ENCODE measurements around the gene FMOD.

The FMOD gene

DNA sequence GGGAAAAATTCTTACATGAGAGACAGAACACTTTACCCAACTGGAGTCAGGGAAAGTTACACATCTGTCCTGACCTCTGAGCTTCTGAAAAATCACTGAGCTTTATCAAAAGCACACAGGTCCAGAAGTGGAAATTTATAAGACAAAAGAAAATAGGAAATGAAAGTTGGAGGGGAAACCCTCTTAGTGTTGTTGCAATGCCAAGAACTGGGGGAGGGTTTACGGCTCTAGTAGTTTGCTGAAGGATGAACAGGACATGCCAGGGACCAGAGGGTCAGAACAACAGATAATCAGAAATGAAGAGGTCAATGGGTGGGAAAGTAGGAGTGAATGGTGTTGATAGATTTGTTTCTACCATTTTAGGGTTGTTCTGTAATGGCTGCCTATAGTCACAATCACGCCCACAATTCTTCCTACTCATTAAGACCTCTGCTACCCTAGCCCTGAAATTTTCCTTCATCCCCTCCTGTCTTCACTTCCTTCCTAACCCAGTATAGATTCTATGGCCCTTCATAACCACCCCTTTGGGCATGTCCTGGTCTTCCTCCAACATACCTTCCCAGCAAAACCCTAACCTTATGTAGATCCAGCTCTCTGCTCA is 30.3 kb upstream of the FMOD start:
- POLR2A ChIA-PET: interaction anchor here (0.8 to 0.9 kb wide), 2 partner anchors 76 to 221 kb away, joined by 3 to 4 read pairs; partner anchors contain the start of gene BTG2
- peak; percentile 58 for DNase-seq (ENCODE audit: extremely low spot score)
- TF ChIP-seq, protein P1, sequence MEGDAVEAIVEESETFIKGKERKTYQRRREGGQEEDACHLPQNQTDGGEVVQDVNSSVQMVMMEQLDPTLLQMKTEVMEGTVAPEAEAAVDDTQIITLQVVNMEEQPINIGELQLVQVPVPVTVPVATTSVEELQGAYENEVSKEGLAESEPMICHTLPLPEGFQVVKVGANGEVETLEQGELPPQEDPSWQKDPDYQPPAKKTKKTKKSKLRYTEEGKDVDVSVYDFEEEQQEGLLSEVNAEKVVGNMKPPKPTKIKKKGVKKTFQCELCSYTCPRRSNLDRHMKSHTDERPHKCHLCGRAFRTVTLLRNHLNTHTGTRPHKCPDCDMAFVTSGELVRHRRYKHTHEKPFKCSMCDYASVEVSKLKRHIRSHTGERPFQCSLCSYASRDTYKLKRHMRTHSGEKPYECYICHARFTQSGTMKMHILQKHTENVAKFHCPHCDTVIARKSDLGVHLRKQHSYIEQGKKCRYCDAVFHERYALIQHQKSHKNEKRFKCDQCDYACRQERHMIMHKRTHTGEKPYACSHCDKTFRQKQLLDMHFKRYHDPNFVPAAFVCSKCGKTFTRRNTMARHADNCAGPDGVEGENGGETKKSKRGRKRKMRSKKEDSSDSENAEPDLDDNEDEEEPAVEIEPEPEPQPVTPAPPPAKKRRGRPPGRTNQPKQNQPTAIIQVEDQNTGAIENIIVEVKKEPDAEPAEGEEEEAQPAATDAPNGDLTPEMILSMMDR (IDR thresholded peaks at IDR 0.05; ENCODE audit: control extremely low read depth, extremely low read depth, low read depth, missing control alignments): no peak
- CTCF ChIA-PET: interaction anchor here (0.9 to 2.4 kb wide), 9 partner anchors 16 to 123 kb away, joined by 3 to 8 read pairs (median 4); no protein-coding TSS in a partner anchor

DNA sequence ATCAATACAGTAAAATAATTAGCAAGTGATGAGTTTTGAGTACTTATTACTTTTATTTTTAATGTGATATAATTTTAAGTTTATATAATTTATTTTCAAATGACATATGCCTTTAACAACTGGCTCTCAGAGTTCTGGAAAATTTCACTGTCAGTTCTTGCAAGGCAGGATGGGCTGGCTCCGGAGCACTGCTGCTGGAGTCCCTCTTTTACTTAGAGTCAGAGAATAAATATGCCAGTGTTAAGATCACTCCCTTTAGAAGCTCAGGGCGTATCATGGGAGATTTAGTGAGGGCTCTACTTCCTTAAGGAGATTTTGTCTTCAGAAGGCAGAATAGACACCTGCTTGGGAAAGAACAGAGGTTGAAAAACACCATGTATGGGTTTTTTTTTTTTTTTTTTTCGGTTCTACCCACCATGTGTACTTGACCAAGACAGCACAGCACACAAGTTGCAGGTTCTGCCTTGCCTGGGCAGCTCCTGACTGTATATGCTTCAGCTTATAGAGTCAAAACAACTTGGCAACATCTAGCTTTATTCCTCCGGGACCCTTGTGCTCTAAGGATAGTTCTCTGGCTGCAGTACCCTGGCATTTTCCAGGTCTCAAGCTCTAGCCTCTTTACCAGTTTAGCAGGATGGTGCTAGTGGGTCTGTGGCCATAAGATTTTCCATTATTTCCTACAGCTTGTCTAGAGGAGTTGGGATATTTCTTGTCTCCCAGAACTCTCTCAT is 29.7 kb upstream of the FMOD start:
- CTCF ChIA-PET: interaction anchor here (0.9 to 2.6 kb wide), 8 partner anchors 16 to 124 kb away, joined by 3 to 10 read pairs (median 4); no protein-coding TSS in a partner anchor

DNA sequence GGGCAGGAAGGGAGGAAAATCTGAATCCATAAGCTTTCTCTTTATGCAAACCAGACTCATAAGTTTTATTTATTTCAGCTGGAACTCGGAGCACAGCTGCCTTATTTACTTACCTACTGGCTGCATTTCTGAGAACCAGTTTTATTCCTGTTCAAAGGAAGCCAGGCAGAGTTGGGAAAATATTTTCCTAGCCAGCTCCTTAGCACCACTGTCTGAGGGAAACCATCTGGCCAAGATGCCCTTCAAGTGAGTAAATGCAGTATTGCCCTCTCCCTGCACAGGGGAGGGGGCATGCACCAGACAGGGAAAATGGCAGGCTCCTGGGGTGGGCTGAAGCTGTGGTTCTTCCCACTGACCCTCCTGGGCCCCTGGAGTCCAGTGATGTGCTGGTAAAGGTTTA is 28.9 kb upstream of the FMOD start:
- CTCF ChIA-PET: interaction anchor here (1.0 to 3.3 kb wide), 9 partner anchors 15 to 125 kb away, joined by 3 to 20 read pairs (median 5); partner anchors contain the start of gene FMOD
- POLR2A ChIA-PET: no interaction called here
- no peak for DNase-seq (ENCODE audit: extremely low spot score)
- TF ChIP-seq, protein P1 (IDR thresholded peaks at IDR 0.05; ENCODE audit: control extremely low read depth, extremely low read depth, low read depth, missing control alignments): no peak

More for the DNA sequence above, 29.7 kb upstream of the FMOD start:
- TF ChIP-seq, protein P1 (IDR thresholded peaks at IDR 0.05; ENCODE audit: control extremely low read depth, extremely low read depth, low read depth, missing control alignments): no peak
- peak; percentile 34 for DNase-seq (ENCODE audit: extremely low spot score)
- POLR2A ChIA-PET: interaction anchor here (0.9 kb wide), 1 partner anchor 76 kb away, joined by 4 read pairs; the partner anchor contains the start of gene BTG2

DNA sequence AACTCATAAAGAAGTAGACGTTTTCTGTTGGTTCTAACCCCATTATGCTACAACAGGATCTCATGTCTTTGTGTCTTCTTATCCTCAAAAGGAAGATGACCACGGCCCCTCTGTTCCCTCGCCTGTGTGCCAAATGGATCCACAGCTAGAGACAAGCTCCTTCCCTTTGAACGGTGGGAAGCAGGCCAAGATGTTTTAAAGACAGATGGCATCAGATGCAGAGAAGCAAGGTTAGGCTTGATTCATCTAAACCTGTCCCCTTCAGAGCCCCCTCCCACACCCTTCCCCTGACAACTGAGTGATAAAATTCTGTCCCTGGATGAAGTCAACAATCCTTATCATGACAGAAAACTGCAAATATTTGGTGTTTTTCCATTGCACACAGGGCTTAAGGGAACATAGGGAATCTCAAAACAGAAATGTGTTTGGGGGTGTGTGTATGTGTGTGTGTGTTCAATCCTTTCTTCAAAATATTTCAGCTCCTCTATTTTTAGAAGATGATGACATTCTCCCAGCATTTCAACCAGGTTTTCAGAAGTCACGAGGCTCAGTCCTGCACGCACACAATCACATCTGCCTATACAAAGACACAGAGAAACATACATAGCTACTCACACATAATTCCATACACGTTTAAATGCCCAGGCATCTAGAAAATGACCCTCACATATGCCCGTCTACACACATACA is 27.8 kb upstream of the FMOD start:
- no peak for DNase-seq (ENCODE audit: extremely low spot score)
- POLR2A ChIA-PET: no interaction called here

DNA sequence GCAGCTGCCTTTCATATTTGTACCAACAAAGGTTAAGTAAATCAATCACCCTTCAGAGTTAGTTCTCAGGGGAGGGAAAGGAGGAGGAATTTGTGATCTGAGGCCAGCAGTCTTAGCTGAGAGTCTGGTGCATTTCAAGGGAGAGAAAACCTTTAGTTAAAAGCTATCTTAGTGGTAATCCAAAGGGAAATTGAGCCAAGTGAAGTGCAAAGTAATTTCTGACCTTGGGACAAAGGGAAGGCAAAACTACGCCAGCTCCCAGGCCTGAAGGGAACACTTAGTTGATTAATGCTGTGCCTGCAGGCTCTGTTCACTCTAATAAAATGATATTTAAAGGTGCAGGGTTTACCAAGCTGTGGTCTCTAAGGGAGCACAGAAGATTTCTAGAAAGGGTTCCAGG is 23.1 kb upstream of the FMOD start:
- POLR2A ChIA-PET: no interaction called here
- no peak for DNase-seq (ENCODE audit: extremely low spot score)

More for the DNA sequence above, 27.8 kb upstream of the FMOD start:
- TF ChIP-seq, protein P1 (IDR thresholded peaks at IDR 0.05; ENCODE audit: control extremely low read depth, extremely low read depth, low read depth, missing control alignments): no peak
- CTCF ChIA-PET: interaction anchor here (0.5 to 3.3 kb wide), 14 partner anchors 8 to 126 kb away, joined by 3 to 20 read pairs (median 4); partner anchors contain the start of gene FMOD

More for the DNA sequence above, 23.1 kb upstream of the FMOD start:
- CTCF ChIA-PET: interaction anchor here (1.2 kb wide), 1 partner anchor 66 kb away, joined by 3 read pairs; no protein-coding TSS in a partner anchor
- TF ChIP-seq, protein P1 (IDR thresholded peaks at IDR 0.05; ENCODE audit: control extremely low read depth, extremely low read depth, low read depth, missing control alignments): no peak
